GM12874 (cell line): ENCODE measurements around the gene MEGF6.

ENCODE experiments used
- TF ChIP-seq, protein P1 (sequence below): IDR thresholded peaks from 2 replicates; pipeline ENCODE4 v1.5.1; 2011; ENCODE audit warnings: low read depth, mild to moderate bottlenecking, control low read depth, low read length, moderate library complexity; ENCODE audit not compliant: insufficient read depth

MEGF6 gene

GRCh38 chr1:3483380-3483779 is 127.9 kb downstream of the MEGF6 start:
- TF ChIP-seq, protein P1, sequence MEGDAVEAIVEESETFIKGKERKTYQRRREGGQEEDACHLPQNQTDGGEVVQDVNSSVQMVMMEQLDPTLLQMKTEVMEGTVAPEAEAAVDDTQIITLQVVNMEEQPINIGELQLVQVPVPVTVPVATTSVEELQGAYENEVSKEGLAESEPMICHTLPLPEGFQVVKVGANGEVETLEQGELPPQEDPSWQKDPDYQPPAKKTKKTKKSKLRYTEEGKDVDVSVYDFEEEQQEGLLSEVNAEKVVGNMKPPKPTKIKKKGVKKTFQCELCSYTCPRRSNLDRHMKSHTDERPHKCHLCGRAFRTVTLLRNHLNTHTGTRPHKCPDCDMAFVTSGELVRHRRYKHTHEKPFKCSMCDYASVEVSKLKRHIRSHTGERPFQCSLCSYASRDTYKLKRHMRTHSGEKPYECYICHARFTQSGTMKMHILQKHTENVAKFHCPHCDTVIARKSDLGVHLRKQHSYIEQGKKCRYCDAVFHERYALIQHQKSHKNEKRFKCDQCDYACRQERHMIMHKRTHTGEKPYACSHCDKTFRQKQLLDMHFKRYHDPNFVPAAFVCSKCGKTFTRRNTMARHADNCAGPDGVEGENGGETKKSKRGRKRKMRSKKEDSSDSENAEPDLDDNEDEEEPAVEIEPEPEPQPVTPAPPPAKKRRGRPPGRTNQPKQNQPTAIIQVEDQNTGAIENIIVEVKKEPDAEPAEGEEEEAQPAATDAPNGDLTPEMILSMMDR, result no peak

- TF ChIP-seq, protein P1, result peak; percentile 51
Measured at GRCh38 chr1:3482378-3482849, 128.9 kb downstream of the MEGF6 start.

GRCh38 chr1:3481836-3482375 is 129.4 kb downstream of the MEGF6 start:
- TF ChIP-seq, protein P1, result no peak

GRCh38 chr1:3481046-3481445 is 130.3 kb downstream of the MEGF6 start:
- TF ChIP-seq, protein P1, result no peak

- TF ChIP-seq, protein P1, result no peak
Measured at GRCh38 chr1:3480369-3480719, 131.0 kb downstream of the MEGF6 start.

DNA sequence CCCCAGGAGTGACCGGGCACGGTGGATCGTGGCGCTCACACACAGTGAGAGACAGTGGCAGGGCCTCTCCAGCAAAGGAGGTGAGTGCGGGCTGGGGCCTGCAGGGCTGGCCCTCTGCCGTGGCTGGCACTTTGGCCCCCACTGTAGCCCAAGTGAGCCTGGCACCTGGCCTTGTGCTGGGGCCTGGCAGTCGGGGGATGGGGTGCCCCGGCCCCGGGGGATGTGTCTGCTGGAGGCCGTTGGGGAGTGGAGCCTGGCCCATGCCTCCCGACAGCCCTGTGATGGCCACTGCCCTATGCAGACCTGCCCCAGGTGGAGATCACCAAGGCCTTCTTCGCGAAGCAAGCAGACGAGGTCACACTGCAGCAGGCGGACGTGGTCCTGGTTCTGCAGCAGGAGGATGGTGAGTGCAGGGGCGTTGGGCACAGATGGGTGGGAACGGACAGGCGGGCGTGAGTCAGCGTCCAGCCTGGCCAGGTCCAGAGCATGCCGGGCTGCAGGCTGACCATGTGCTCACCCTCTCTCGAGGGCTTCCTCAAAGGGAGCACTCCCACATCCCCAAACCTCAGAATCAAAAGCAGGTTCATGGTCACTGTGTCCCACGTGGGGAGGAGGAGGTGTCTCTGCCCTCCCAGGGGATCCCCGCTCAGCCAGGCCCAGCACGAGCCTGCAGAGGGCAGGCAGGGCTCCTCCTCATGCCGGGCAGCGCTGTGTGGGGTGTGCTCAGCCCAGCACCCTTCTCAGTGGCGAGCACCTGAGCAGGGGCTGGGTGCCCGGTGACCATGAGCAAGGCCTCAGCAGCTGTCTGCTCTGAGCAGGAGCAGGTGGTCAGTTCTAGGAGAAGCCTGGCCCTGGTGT is 131.6 kb downstream of the MEGF6 start:
- TF ChIP-seq, protein P1, result no peak

- TF ChIP-seq, protein P1, result no peak
Measured at GRCh38 chr1:3478187-3478586, 133.1 kb downstream of the MEGF6 start.
